Transverse colon (tissue), 3 donors: ENCODE results near the gene LDLRAP1.

Experiments
- EP300 ChIP-seq: sonication (generic); formaldehyde crosslinking; IDR thresholded peaks from one replicate; pipeline ENCODE4 v1.6.1; 2017; ENCODE audit warnings: antibody characterized with exemption, low read depth
- POLR2A ChIP-seq: fragments of 450-650 bp; IDR thresholded peaks from one replicate; pipeline ENCODE4 v1.6.1; 2016; ENCODE audit warnings: antibody characterized with exemption, mild to moderate bottlenecking, moderate library complexity
- TF ChIP-seq, protein P1 (sequence below), 5 experiments: fragments of 200-600 bp in 3 of 5; fragments of 450-650 bp in 2 of 5; sonication (generic) in 3 of 5; IDR thresholded peaks; 1 replicate in 2 of 5; 2 replicates in 3 of 5; pipeline ENCODE4 v1.5.1; 2016 to 2017; ENCODE audit warnings: antibody characterized with exemption in 5 of 5, inconsistent platforms in 3 of 5, mild to moderate bottlenecking in 2 of 5, moderate library complexity in 1 of 5

DNA sequence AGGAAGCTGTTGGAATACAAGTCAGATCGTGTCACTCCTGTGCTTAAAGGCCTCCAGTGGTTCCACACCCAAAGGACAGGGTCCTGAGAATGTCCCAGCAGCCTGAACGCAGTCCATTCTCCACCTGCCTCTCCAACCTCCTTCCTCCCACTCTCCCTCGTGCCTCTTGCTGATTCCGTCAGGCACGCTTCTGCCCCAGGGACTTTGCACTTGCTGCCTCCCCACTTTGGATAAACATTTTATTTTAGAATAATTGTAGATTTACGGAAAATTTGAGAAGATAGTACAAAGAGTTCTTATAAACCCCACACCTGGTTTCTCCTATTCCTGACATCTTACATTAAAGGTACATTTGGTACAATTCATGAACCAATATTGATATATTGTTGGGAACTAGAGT is 28.4 kb upstream of the LDLRAP1 start:
- TF ChIP-seq POLR2A (no peak), EP300 (no peak)
- TF ChIP-seq, protein P1, sequence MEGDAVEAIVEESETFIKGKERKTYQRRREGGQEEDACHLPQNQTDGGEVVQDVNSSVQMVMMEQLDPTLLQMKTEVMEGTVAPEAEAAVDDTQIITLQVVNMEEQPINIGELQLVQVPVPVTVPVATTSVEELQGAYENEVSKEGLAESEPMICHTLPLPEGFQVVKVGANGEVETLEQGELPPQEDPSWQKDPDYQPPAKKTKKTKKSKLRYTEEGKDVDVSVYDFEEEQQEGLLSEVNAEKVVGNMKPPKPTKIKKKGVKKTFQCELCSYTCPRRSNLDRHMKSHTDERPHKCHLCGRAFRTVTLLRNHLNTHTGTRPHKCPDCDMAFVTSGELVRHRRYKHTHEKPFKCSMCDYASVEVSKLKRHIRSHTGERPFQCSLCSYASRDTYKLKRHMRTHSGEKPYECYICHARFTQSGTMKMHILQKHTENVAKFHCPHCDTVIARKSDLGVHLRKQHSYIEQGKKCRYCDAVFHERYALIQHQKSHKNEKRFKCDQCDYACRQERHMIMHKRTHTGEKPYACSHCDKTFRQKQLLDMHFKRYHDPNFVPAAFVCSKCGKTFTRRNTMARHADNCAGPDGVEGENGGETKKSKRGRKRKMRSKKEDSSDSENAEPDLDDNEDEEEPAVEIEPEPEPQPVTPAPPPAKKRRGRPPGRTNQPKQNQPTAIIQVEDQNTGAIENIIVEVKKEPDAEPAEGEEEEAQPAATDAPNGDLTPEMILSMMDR (IDR thresholded peaks at IDR 0.05): no peak
